Endothelial cell (in vitro differentiated cells): ENCODE results near the gene GRB10. TPM values are rescaled to one million over a fixed set of nuclear protein-coding genes. Genes with fewer than 3 reads are reported as not detected.

ENCODE experiments used
- DNase-seq: peaks from one replicate; pipeline ENCODE4 v3.0.0; 2021; ENCODE audit warnings: low spot score
- H3K27ac Mint-ChIP-seq: one replicate; pipeline ENCODE4 v1.8.0; 2021; ENCODE audit warnings: mixed read lengths, inconsistent platforms; ENCODE audit not compliant: unreplicated experiment
- H3K27me3 Mint-ChIP-seq: one replicate; pipeline ENCODE4 v1.8.0; 2021; ENCODE audit warnings: mild to moderate bottlenecking, moderate library complexity, mixed read lengths, inconsistent platforms; ENCODE audit not compliant: unreplicated experiment
- H3K36me3 Mint-ChIP-seq: one replicate; pipeline ENCODE4 v1.8.0; 2021; ENCODE audit warnings: mild to moderate bottlenecking, low read depth, mixed read lengths, inconsistent platforms; ENCODE audit not compliant: unreplicated experiment
- H3K4me1 Mint-ChIP-seq: one replicate; pipeline ENCODE4 v1.8.0; 2021; ENCODE audit warnings: mild to moderate bottlenecking, mixed read lengths, inconsistent platforms; ENCODE audit not compliant: unreplicated experiment
- H3K4me3 Mint-ChIP-seq: one replicate; pipeline ENCODE4 v1.8.0; 2021; ENCODE audit warnings: mild to moderate bottlenecking, mixed read lengths, inconsistent platforms; ENCODE audit not compliant: unreplicated experiment
- H3K9me3 Mint-ChIP-seq: one replicate; pipeline ENCODE4 v1.8.0; 2021; ENCODE audit warnings: mixed read lengths, inconsistent platforms; ENCODE audit not compliant: unreplicated experiment
- total RNA-seq: library from RNA; stranded (reverse); fragmentation: NEBNext Ultra II Directional; extraction: Animal tissue kit (Norgen Biotek cat#: 25700); gene quantifications from one replicate; pipeline ENCODE4 v1.2.1, GENCODE V29; 2021; ENCODE audit not compliant: unreplicated experiment
- TF ChIP-seq, protein P1 (sequence below): fragments of 200-600 bp; sonication (generic); IDR thresholded peaks from one replicate; pipeline ENCODE4 v1.5.0; 2021; ENCODE audit warnings: antibody characterized with exemption; ENCODE audit not compliant: unreplicated experiment

GRB10 gene
- total RNA-seq, 1 donor from 2014 or later: 164 TPM

DNA sequence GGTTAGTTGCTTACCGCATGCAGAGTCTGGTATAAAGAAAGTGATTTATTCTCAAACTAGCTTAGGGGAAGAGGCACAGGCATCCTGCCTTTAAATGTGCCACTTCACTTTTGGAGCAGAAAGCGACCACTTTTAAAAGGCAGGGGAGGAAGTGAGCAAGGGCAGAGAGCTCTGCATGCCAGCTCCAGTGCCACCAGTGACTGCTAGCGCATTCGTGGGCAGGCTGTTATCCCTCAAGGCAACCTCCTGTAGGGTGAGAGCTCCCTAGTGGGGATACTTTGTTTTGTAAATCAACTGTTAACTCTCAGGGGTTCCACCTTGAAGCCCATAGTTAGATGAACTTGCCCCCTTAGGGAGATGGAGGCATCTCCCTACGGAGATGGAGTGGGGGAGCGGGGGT is 29.4 kb upstream of the GRB10 start:
- peaks cover 4% of the 10 kb centered on the region for H3K27me3 Mint-ChIP-seq
- no peak for DNase-seq
- H3K4me3 Mint-ChIP-seq: no peak overlapping the region
- TF ChIP-seq, protein P1, sequence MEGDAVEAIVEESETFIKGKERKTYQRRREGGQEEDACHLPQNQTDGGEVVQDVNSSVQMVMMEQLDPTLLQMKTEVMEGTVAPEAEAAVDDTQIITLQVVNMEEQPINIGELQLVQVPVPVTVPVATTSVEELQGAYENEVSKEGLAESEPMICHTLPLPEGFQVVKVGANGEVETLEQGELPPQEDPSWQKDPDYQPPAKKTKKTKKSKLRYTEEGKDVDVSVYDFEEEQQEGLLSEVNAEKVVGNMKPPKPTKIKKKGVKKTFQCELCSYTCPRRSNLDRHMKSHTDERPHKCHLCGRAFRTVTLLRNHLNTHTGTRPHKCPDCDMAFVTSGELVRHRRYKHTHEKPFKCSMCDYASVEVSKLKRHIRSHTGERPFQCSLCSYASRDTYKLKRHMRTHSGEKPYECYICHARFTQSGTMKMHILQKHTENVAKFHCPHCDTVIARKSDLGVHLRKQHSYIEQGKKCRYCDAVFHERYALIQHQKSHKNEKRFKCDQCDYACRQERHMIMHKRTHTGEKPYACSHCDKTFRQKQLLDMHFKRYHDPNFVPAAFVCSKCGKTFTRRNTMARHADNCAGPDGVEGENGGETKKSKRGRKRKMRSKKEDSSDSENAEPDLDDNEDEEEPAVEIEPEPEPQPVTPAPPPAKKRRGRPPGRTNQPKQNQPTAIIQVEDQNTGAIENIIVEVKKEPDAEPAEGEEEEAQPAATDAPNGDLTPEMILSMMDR: no peak
- H3K27ac Mint-ChIP-seq: no peak overlapping the region
- H3K9me3 Mint-ChIP-seq: no peaks in the 10 kb centered on the region
- H3K4me1 Mint-ChIP-seq: peaks cover 11% of the 10 kb centered on the region
- no peaks in the 10 kb centered on the region for H3K36me3 Mint-ChIP-seq

DNA sequence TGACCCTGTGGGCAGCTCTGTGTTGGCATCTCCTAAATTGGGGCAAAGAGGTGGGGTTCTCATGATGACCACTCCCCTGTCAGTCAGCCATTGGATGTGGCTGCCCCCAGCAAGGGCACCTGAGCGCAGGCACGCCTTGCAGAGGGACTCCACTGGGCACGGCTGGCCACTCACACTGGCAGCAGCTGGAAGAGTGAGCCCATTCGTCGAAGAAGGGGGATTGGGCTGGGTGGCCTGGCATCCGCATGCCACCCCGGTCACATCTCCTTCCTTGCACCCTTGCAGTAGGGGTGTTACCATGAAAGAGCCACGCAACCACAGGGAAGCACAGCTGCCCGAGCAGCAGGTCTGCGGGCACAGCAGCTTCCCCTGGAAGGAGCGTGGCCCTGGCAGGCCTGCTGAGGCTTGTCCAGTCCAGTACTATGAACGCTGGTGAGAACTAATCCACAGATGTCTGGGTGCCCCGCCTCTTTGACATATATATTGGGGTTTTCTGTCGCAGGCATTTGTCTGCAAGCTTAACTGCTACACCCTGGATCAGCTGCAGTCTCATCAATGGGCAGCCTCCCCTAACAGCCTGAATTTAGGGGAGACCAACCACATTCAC is 25.7 kb upstream of the GRB10 start:
- Mint-ChIP-seq H3K27ac (no peak overlapping the region), H3K4me3 (no peak overlapping the region), H3K36me3 (no peaks in the 10 kb centered on the region), H3K27me3 (peaks cover 4% of the 10 kb centered on the region), H3K9me3 (no peaks in the 10 kb centered on the region), H3K4me1 (peaks cover 6% of the 10 kb centered on the region)
- TF ChIP-seq, protein P1: no peak
- no peak for DNase-seq

DNA sequence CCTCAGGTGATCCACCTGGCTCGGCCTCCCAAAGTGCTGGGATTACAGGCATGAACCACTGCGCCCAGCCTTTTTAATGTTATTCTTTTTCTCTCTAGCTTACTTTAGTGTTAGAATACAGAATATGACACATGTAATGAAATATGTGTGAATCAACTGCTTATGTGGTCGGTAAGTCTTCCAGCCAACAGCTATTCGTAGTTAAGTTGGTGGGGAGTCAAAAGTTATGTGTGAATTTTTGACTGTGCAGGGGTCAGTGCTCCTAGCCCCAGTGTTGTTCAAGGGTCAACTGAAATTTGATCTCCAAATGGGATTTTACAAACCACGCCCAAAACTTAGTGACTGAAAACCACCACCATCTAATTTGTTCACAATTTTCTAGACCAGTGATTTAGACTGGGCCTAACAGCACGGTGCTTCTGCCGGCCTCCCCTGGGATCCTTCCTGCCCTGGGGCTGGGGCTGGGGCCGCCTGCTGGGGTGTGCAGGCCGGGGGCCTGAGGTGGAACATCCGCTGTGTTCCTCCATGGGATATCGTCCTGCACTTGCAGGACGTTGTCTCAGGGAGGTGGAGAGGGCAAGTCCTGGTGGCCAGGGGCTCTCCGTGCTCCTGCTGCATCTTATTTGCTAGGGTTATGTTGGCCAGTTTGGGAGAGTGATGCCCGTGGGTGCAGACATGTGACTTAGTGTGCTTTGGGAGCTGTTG is 24.5 kb upstream of the GRB10 start:
- TF ChIP-seq, protein P1: no peak
- H3K4me1 Mint-ChIP-seq: peaks cover under 1% of the 10 kb centered on the region
- no peak overlapping the region for H3K27ac Mint-ChIP-seq
- H3K27me3 Mint-ChIP-seq: peaks cover 5% of the 10 kb centered on the region
- no peak for DNase-seq
- no peaks in the 10 kb centered on the region for H3K36me3 Mint-ChIP-seq
- no peak overlapping the region for H3K4me3 Mint-ChIP-seq
- no peaks in the 10 kb centered on the region for H3K9me3 Mint-ChIP-seq

DNA sequence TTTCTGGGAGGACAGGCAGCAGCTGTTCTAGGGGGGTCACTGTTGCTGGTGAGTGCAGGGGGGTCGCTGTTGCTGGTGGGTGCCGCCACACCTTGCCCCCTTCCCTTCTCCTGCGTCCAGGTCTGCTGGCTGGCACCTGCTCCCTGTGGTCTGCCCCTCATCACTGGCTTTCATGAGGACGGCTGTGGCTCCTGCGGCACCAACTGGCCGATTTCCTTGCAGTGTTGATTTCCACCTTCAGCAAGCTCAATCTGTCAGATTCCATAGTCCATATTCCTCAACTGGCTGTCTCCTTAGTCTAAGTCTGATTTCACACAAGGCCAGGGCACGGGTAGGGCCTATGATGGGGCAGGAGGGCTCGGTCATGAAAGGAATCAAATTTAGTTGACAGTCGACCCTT is 23.4 kb upstream of the GRB10 start:
- no peak overlapping the region for H3K27ac Mint-ChIP-seq
- TF ChIP-seq, protein P1: no peak
- peaks cover 6% of the 10 kb centered on the region for H3K27me3 Mint-ChIP-seq
- no peaks in the 10 kb centered on the region for H3K9me3 Mint-ChIP-seq
- H3K4me3 Mint-ChIP-seq: no peak overlapping the region
- H3K36me3 Mint-ChIP-seq: no peaks in the 10 kb centered on the region
- H3K4me1 Mint-ChIP-seq: no peaks in the 10 kb centered on the region
- no peak for DNase-seq

DNA sequence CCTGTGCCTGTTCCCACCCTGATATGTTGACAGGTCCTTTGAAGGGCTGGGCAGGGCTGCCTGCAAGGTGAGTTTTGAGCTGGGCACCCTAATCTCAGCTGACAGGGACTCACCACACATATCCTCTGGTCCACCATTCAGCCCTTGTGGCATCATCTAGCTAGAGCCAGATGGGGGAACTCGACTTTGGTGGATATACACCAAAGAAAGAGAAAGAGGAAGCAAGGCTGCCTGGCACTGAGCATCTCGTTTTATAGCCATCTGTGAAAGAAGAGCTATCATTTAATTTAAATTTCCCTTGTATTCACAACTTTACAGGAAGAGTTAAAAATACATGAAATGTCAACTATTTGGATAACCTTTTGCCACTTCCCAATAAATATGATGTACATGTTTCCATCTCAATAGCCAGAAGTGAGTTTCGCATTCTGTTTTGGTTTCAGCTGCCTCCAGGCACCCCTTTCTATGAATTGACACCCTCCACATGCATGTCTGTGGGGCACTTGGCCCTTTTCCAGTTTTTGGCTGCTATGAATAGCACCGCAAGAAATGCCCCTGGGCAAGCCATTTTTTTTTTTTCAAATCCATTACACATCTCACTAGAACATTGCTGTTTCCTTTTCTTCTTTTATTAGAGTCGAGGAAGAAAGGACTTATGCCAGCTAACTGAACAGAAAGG is 22.9 kb upstream of the GRB10 start:
- no peak overlapping the region for H3K27ac Mint-ChIP-seq
- H3K9me3 Mint-ChIP-seq: no peaks in the 10 kb centered on the region
- no peak for DNase-seq
- TF ChIP-seq, protein P1: no peak
- peaks cover 6% of the 10 kb centered on the region for H3K27me3 Mint-ChIP-seq
- H3K4me1 Mint-ChIP-seq: no peaks in the 10 kb centered on the region
- no peaks in the 10 kb centered on the region for H3K36me3 Mint-ChIP-seq
- H3K4me3 Mint-ChIP-seq: no peak overlapping the region
